HG02973 (cell line): ENCODE measurements around the gene TP63.
"Not testable (repeated sequence)": the region's sequence is repeated elsewhere in the genome, so short reads cannot be mapped to it uniquely, and the experiment has no call there.

Source experiments
- ATAC-seq: cut with Tn5 transposase; IDR thresholded peaks from one replicate; pipeline ENCODE4 v1.9.1; 2021; ENCODE audit warnings: moderate library complexity; ENCODE audit not compliant: unreplicated experiment

The TP63 gene

DNA sequence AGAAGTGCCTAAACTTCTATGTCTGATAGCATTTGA lies at the start of gene TP63:
TSS of gene TP63 (plus strand) at position 17 of the 36 bp plus-strand sequence. CDS start 127 bp downstream, outside the sequence.
- ATAC-seq, result no peak

DNA sequence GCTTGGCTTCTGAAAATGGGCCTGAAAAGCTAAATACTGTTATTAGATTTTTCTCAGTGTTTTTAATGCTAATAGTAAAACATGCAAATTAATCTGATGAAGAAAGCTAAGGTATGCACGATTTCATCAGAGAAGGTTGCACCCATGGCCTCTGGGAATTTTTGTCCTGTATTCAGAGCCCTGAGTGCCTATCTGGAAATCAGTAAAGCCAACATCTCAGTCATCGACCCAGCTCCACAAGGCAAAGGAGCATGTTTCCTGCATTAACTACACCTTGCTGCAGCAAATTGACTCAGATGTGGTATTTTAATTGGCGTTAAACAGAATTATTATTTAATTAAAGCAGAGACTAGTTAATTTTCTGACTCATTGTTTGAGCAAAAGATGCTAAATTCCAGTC lies 49.0 kb upstream of the TP63 start:
- ATAC-seq, result no peak

DNA sequence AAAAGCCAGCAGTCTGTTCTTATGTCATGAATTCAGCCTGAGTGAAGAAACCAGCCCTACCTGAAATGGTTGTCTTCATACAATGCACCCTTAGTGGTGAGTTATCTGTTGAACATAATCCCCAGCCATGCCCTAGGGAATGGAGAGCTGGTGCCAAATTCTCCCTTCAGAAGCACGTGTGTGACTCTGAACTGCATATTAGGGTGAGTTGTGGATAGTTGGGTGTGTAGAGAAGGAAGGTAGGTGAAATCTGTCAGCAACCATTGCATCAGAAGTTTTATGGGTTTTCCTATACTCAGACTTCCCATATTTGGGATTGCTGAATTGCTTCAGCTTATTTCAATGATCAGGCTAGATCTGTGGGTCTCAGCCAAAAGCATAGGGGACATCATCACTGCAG lies 46.5 kb upstream of the TP63 start:
- no peak for ATAC-seq

DNA sequence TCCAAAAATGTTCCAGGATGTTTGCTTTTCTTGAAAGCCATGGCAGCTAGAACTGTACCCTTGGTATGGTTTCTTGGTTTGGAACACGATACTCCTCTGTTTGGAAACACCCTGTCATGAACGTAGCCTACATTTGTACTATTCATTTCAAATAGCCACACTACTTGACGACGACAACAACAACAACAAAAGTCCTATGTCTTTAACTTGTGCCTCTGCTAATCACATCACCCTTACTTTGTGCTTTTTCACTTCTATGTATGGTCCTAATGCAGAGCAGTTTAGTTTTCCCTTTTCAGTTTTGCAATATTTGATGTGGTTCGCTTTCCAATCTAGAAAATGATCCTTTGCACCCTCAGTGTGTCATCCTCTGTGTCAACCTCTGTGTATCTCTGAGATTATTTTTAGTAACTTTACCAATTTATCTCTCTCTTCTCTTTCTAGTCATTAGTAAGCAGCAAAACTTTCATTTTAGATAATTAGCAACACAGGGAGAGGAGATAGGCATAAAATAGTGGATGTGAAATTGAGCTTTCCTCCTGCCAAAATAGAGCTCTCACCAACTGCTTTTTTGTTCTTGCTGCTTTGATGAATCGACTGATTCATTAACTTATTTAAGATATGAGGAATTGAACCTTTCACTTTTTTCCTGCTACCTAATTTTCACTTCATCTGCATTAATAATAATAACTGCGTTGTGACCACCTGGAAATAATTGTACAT lies 44.1 kb upstream of the TP63 start:
- ATAC-seq, result peak; percentile 61

DNA sequence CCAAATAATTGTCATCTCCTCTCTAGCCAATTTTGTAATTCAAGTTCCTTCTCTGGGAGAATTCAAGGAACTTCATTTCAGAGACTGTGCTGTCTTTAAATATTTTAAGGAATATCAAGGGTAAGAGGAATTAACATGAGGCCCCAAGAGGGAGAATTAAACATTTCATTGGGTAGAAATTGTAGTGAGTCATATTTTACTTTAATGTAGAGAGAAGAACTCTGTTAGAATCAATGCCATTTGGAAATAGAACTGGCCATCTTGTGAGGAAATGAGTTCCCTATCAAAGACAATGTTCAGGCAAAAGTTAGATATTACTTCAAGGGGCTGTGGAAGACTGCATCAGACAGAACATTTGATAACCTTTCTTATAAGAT lies 43.5 kb upstream of the TP63 start:
- ATAC-seq, result no peak

DNA sequence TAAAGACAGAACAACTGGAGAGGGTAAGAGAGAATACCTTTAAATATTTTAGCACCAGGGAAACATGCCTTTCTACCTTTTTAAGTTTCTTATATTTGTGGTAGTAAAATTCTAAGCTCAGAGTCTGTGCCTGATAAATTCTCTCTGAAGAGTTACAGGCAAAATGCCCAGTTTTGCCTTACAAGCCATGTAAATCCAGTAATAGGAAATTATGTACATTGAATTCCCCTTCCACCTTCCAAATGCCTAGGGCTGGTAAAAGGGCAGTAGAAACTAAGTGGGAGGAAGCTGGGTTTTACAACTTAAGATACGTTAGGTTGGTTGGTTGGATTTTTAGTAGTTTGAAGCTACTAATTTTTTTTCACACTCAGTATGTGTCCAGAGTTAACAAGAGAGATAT lies 43.1 kb upstream of the TP63 start:
- no peak for ATAC-seq

DNA sequence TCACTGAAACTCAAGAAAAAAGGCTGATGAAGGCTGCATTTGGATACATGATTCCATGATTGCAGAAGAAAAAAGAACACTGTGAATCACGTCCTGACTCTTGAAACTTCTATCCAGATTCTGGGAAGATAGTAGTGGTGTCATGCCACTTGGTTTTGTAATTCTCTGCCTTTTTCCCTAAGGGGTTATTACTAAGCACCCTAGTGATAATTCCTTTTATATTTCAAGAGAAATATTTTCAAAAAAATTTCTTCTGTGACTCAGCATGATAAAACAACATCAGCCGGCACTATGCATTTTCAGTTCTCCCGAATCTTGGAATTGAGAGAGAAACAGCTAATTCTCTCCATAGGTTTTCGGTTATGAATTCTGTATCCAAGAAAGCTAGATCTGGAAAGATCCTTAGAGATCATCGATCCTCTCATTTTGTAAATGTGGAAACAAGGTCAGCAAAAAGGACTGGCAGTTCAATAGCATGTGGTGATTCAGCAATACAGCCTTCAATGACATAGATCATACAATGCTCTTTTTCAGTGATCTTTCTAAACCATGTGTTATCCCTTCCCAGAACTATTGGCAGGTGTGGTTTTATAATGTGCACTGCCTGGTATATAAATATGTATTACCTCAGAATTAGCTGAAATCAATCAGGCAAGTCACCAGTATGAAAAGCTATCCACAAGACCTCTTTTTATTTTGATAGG lies 42.6 kb upstream of the TP63 start:
- ATAC-seq, result no peak

DNA sequence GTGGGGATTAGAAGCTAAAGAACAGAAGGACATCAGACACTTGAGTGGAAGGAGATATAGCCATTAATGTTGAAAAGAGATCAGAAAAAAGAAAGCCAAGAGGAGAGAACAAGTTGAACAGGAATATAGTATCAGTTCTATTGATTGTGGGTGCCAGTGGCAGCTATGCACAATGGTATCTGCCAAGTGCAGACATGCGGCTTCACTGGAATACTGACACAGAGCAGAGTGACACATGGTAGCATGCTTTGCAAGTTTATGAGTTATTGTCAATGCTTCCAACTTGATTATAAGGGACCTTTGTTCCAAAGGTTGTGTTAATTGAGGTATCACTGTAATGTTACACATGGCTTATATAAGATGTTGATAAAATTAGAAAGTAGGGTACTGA lies 42.0 kb upstream of the TP63 start:
- ATAC-seq, result no peak

DNA sequence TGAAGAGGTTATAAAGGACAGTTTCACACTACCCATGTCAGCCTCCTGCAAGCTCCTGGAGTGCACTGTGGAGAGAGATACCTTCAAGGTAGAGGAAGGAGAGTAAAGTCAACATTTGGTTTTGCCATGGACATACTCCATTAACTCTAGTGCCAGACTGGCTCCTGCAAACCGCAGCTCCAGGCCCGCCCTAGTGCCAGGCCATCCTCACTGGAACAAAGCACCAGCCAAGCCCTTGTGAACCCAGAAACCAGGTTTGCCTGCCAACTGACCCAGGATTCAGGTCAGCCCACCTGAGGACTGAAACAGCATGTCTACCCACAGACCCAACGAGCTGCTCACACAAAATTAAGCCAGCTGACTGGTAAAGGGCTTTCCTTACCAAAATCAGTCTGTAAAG lies 41.0 kb upstream of the TP63 start:
- no peak for ATAC-seq

DNA sequence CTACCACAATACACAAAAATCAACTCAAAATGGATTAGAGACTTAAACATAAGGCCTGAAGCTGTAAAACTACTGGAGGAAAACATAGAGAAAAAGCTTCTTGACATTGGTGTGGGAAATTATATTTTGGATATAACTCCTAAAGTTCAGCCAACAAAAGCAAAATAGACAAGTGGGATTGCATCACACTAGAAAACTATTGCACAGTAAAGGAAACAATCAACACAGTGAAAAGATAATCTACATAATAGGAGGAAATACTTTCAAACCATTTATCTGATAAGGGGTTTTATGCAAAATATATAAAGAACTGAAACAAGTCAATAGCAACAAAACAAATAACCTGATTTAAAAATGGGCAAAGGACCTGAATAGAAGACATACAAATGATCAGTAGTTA lies 37.6 kb upstream of the TP63 start:
- no peak for ATAC-seq

DNA sequence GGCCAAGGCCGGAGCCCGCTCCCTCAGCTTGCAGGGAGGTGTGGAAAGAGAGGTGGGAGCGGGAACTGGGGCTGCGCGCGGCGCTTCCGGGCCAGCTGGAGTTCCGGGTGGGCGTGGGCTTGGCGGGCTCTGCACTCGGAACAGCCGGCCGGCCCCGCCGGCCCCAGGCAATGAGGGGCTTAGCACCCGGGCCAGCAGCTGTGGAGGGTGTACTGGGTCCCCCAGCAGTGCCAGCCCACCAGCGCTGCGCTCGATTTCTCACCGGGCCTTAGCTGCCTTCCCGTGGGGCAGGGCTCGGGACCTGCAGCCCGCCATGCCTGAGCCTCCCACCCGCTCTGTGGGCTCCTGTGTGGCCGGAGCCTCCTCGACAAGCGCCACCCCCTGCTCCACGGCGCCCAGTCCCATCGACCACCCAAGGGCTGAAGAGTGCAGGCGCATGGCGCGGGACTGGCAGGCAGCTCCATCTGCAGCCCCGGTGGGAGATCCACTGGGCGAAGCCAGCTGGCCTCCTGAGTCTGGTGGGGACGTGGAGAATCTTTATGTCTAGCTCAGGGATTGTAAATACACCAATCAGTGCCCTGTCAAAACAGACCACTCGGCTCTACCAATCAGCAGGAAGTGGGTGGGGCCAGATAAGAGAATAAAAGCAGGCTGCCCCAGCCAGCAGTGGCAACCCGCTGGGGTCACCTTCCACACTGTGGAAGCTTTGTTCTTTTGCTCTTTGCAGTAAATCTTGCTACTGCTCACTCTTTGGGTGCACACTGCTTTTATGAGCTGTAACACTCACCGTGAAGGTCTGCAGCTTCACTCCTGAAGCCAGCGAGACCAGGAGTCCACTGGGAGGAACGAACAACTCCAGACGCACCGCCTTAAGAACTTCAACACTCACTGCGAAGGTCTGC lies 34.9 kb upstream of the TP63 start:
- not testable (repeated sequence) for ATAC-seq

DNA sequence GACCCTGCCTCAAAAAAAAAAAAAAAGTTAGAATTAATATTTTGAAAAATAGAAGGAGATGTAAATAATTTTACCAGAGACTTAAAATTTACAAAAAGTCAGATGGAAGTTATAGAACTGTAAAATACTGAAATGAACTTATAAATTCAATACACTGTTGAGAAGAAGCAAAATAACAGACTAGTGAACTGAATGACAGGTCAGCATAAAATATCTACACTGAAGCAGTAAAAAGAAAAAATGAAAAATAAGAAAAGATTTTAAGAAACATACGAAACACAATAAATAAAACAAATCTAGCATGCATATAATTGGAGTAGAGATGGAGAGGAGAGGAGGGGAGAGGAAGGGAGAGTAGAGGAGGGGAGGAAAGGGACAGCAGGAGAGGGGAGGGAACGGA lies 33.3 kb upstream of the TP63 start:
- ATAC-seq, result no peak

DNA sequence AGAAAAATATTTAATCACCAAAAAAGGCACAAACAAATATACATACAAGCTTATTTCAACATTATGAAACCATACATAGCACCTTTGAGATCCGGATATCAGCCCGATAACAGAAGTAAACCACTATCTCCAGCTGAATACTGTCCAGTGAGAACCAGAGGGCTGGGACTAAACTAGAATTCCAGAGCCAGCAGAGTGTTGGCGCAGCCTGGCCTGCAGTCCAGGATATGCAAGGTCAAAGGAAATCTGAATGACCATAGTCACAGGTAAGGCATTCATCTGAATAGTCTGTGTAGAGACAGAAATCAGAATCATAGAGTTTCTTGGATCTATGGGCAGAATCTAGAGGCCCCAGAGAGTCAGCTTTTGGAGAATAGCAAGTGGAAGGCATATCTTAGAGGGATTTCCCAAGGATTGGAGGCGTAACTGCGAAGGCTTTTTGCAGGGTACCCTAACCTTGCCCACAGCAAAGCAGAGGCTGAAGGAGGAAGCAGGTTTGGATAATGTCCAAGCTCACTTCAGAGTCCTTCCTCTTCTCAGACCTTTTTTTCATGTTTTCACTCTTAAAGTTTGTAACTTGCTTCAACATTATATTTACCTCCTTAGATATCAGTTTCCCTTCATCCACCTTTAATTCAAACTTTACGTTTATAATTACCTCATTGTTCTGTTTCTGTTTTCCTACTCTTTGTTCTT lies 32.5 kb upstream of the TP63 start:
- ATAC-seq, result no peak

DNA sequence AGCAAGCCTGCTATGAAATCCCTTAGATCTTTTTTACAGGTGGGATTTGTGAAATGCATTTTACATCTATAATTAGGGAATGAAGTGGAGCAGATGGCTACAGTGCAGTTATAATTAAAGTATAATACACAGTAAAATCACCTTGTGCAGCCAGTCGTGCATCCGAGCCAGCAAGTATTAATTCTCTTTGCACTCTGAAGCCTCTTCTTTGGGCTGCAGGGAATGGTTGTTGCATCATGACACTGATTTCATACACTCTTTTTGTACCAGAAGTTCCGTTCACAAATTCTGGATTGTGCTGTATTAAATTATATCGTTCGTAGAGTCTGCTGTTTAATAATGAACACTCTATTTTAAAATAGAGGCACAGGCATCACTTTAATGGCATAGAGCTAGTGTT lies 28.7 kb upstream of the TP63 start:
- no peak for ATAC-seq

DNA sequence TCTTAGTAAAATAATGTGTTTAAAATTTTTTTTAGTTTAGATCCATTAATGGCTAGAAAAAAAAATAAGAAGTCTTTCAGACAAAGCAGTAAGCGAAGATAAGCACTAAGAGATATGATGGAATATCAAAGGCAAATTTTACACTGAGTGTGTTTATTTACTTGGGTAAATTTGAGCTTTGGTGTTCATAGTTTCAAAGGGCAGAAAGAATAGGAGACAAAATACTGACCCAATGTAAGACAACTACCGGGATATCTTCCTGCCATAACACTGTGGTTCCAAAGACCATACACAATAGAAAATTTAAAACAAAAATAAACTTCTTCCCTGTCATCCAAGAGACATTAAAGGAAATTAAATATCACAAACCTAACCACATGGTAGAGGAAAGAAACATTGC lies 25.5 kb upstream of the TP63 start:
- no peak for ATAC-seq

DNA sequence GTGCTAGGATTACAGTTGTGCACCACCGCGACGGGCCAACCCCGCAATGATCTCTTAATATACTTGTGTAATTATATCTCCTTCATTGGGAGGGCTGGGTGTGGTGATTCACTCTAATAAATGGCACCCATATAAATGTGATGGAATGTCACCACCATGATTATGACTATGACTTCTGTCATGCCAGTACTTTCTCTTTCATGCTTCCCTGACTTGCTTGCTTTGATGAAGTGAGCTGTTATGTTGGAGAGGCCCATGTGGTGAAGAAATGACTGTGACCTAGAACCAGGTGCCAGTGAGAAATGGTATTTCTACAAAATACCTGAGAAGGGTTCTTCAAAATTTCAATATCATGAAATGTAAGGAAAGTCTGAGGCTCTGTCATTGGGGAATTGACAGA lies 24.4 kb upstream of the TP63 start:
- ATAC-seq, result no peak

DNA sequence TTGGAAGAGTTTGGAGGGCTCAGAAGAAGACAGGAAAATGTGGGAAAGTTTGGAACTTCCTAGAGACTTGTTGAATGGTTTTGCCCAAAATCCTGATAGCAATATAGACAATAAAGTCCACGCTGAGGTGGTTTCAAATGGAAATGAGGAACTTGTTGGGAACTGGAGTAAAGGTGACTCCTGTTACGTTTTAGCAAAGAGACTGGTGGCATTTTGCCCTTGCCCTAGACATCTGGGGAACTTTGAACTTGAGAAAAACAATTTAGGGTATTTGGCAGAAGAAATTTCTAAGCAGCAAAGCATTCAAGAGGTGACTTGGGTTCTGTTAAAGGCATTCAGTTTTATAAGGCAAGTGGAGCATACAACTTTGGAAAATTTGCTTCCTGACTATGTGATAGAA lies 18.5 kb upstream of the TP63 start:
- not testable (repeated sequence) for ATAC-seq

DNA sequence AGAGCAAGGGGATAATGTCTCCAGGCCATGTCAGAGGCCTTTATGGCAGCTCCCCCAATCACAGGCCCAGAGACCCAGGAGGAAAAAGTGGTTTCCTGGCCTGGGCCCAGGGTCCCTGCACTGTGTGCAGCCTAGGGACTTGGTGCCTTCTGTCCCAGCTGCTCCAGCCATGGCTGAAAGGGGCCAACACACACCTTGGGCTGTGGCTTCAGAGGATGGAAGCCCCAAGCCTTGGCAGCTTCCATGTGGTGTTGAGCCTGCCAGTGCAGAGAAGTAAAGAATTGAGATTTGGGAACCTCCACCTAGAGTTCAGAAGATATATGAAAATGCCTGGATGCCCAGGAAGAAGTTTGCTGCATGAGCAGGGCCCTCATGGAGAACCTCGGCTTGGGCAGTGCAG lies 18.1 kb upstream of the TP63 start:
- ATAC-seq, result no peak

DNA sequence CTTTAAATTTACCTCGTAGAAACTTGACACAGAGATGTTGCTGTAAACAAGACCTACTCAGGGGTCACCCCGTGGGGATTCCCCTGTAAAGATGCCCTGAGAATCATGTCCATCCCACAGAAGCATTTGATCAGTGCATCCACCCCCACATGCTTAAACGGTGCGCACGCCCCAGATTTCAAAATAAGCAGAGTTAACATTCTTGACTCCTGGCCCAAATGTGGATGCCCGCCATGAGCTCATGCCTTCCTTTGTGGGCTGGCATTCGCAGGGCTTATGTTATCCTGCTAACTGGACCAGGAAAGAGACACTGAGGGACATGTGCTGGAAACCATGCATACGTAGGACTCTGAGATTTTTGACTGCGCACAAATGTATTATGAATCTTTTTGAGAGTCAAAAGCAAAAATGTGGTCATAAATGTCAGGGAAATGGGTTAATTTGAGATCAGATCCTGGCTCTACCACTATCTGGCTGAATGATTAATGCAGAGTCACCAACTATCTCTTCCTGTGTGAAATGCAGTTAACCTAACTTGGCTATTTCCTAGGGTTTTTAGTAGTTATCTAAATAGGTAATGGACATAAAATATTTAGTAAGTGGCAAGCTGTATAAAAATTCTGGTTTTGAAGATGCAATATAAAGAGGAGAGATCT lies 9.1 kb upstream of the TP63 start:
- ATAC-seq, result no peak

DNA sequence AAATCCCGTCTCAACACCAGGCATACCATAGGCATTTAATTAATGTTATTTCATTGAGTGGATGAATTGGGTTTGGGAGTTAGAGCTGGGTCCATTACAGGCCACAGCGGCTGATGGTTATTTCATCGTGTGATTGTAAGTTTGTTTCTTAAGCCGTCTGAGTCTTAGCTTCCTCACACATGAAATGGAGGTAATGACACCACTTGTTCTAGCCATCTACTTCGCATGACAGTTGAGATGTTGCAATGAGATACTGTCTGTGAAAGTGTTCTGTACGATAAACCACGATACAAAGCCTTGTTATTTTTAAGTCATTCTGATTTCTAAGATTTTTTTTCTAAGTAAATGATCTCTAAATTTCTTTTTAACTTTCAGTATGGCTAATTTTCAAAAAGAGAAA lies 8.6 kb upstream of the TP63 start:
- ATAC-seq, result no peak

DNA sequence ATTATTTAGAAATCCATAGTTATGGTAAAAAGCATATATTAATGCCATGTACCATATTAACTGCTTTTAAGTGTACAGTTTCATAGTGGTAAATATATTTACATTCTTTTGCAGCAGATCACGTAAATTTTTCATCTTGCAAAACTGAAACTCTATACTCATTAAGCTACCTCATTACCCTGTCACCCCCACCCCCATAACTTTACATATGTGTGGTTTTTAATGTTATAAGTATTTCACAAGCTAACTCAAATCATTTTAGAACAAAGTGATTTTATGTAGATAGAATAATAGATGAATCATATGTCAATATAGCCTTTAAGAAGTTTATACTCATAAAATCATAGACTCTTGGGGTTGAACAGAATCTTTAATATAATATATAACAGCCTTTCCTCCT lies 7.1 kb upstream of the TP63 start:
- ATAC-seq, result no peak
